Suprapubic skin (tissue), 4 donors: ENCODE results near the gene C3orf20. TPM values are rescaled to one million over a fixed set of nuclear protein-coding genes. Genes with fewer than 3 reads are reported as not detected.

Experiments
- DNase-seq, 2 donors: peaks; one replicate each; pipeline ENCODE4 v3.0.0-alpha.2; 2019; ENCODE audit warnings: low spot score in 2 of 2
- H3K27ac ChIP-seq: fragments of 200-600 bp; sonication (generic); one replicate; pipeline ENCODE4 v1.5.1; 2019
- H3K27me3 ChIP-seq: fragments of 200-600 bp; sonication (generic); one replicate; pipeline ENCODE4 v1.5.1; 2019
- H3K36me3 ChIP-seq: fragments of 200-600 bp; sonication (generic); one replicate; pipeline ENCODE4 v1.5.1; 2019
- H3K4me1 ChIP-seq: fragments of 200-600 bp; sonication (generic); one replicate; pipeline ENCODE4 v1.5.1; 2019
- H3K4me3 ChIP-seq: fragments of 200-600 bp; sonication (generic); one replicate; pipeline ENCODE4 v1.5.1; 2019; ENCODE audit warnings: mild to moderate bottlenecking
- H3K9me3 ChIP-seq: fragments of 200-600 bp; sonication (generic); one replicate; pipeline ENCODE4 v1.5.1; 2019
- CTCF ChIP-seq, 2 donors: fragments of 200-600 bp in 1 of 2; fragments of 450-650 bp in 1 of 2; sonication (generic) in 1 of 2; IDR thresholded peaks; one replicate each; pipeline ENCODE4 v1.5.1; 2016 to 2019; ENCODE audit warnings: antibody characterized with exemption in 2 of 2, mild to moderate bottlenecking in 1 of 2, moderate library complexity in 1 of 2
- EP300 ChIP-seq: sonication (generic); formaldehyde crosslinking; IDR thresholded peaks from one replicate; pipeline ENCODE4 v1.6.1; 2017; ENCODE audit warnings: antibody characterized with exemption
- POLR2A ChIP-seq, 2 donors: fragments of 450-650 bp; IDR thresholded peaks; one replicate each; pipeline ENCODE4 v1.6.1; 2017; ENCODE audit warnings: antibody characterized with exemption in 2 of 2, mild to moderate bottlenecking in 2 of 2, moderate library complexity in 2 of 2
- POLR2AphosphoS5 ChIP-seq, 3 donors: sonication (generic); formaldehyde crosslinking; IDR thresholded peaks; one replicate each; pipeline ENCODE4 v1.6.1; 2017; ENCODE audit warnings: antibody characterized with exemption in 3 of 3
- WGBS: methylation state at CpG from one replicate; pipeline ENCODE4 v1.1.5; 2018; 5-methylcytosine and 5-hydroxymethylcytosine counted together
- total RNA-seq, 4 donors: library from RNA; depleted of rRNA; stranded (reverse); fragments of >200 nt; gene quantifications; one replicate each; pipeline ENCODE4 v1.1.0, GENCODE V29; 2016

The C3orf20 gene
- total RNA-seq, 4 donors from 2014 or later, result 0.21 TPM; not detected in 3

GRCh38 chr3:14660942-14661341 lies 14.0 kb upstream of the C3orf20 start:
- Histone ChIP-seq H3K27ac (no peak overlapping the region), H3K36me3 (peaks cover 99% of the 10 kb centered on the region), H3K9me3 (no peaks in the 10 kb centered on the region), H3K4me1 (no peaks in the 10 kb centered on the region), H3K27me3 (no peaks in the 10 kb centered on the region), H3K4me3 (no peak overlapping the region)
- 82% methylated on average over 4 of the region's 4 CpGs for WGBS
- no peak for TF ChIP-seq POLR2A (IDR thresholded peaks at IDR 0.05)
- no peak for TF ChIP-seq CTCF (IDR thresholded peaks at IDR 0.05)
- no peak for TF ChIP-seq POLR2AphosphoS5 (IDR thresholded peaks at IDR 0.05)
- TF ChIP-seq EP300, result no peak
- DNase-seq, result no peak

GRCh38 chr3:14663396-14664135 lies 11.4 kb upstream of the C3orf20 start:
- no peaks in the 10 kb centered on the region for H3K27me3 ChIP-seq
- H3K36me3 ChIP-seq, result peaks cover 100% of the 10 kb centered on the region
- TF ChIP-seq POLR2AphosphoS5 (IDR thresholded peaks at IDR 0.05) (no peak), POLR2A (IDR thresholded peaks at IDR 0.05) (no peak), CTCF (IDR thresholded peaks at IDR 0.05) (no peak), EP300 (no peak)
- no peak overlapping the region for H3K27ac ChIP-seq
- no peak for DNase-seq
- no peak overlapping the region for H3K4me3 ChIP-seq
- 90% methylated on average over 5 of the region's 5 CpGs for WGBS
- H3K4me1 ChIP-seq, result no peaks in the 10 kb centered on the region
- H3K9me3 ChIP-seq, result no peaks in the 10 kb centered on the region

GRCh38 chr3:14664170-14664569 lies 10.8 kb upstream of the C3orf20 start:
- WGBS, result 89% methylated on average over 3 of the region's 3 CpGs
- H3K27me3 ChIP-seq, result no peaks in the 10 kb centered on the region
- H3K4me1 ChIP-seq, result no peaks in the 10 kb centered on the region
- H3K27ac ChIP-seq, result no peak overlapping the region
- no peak overlapping the region for H3K4me3 ChIP-seq
- TF ChIP-seq POLR2AphosphoS5 (IDR thresholded peaks at IDR 0.05), result no peak
- TF ChIP-seq EP300, result no peak
- peaks cover 100% of the 10 kb centered on the region for H3K36me3 ChIP-seq
- no peaks in the 10 kb centered on the region for H3K9me3 ChIP-seq
- no peak for DNase-seq

GRCh38 chr3:14672588-14672987 lies 2.4 kb upstream of the C3orf20 start:
- Histone ChIP-seq H3K36me3 (peaks cover 56% of the 10 kb centered on the region), H3K27ac (no peak overlapping the region), H3K4me3 (no peak overlapping the region), H3K9me3 (no peaks in the 10 kb centered on the region), H3K27me3 (no peaks in the 10 kb centered on the region), H3K4me1 (no peaks in the 10 kb centered on the region)
- no peak for DNase-seq
- TF ChIP-seq POLR2AphosphoS5 (IDR thresholded peaks at IDR 0.05) (no peak), CTCF (IDR thresholded peaks at IDR 0.05) (no peak), EP300 (no peak), POLR2A (IDR thresholded peaks at IDR 0.05) (no peak)
- WGBS, result 82% methylated on average over 4 of the region's 4 CpGs

GRCh38 chr3:14676881-14677280 lies 1.9 kb downstream of the C3orf20 start:
- TF ChIP-seq POLR2A (IDR thresholded peaks at IDR 0.05) (no peak), EP300 (no peak), POLR2AphosphoS5 (IDR thresholded peaks at IDR 0.05) (no peak), CTCF (IDR thresholded peaks at IDR 0.05) (no peak)
- DNase-seq, result no peak
- Histone ChIP-seq H3K4me1 (no peaks in the 10 kb centered on the region), H3K9me3 (no peaks in the 10 kb centered on the region), H3K27ac (no peak overlapping the region), H3K36me3 (peaks cover 13% of the 10 kb centered on the region), H3K27me3 (no peaks in the 10 kb centered on the region), H3K4me3 (no peak overlapping the region)
- 69% methylated on average over 4 of the region's 4 CpGs for WGBS
